Keratinocyte (primary cell): ENCODE data around the gene AJM1. TPM values are rescaled to one million over a fixed set of nuclear protein-coding genes. Genes with fewer than 3 reads are reported as not detected.

Experiments used
- DNase-seq: peaks from one replicate; pipeline ENCODE4 v3.0.0-alpha.2; 2011; ENCODE audit warnings: low read depth, missing footprints, low spot score
- FAIRE-seq: peaks from 2 replicates; lab custom pipeline; 2011; peaks lifted over from hg19 to GRCh38; lab: Jason Lieb, UNC
- H2AFZ ChIP-seq: 2 replicates; pipeline ENCODE4 v1.6.0; 2012; ENCODE audit warnings: low read length, control low read depth, inconsistent platforms; ENCODE audit not compliant: control insufficient read depth
- H3K27ac ChIP-seq: 2 replicates; pipeline ENCODE4 v1.5.1; 2011; ENCODE audit warnings: low read length; ENCODE audit not compliant: control insufficient read depth, insufficient read depth
- H3K27me3 ChIP-seq: 3 replicates; pipeline ENCODE4 v1.6.0; 2011; ENCODE audit warnings: low read length; ENCODE audit not compliant: control insufficient read depth, insufficient read depth; ENCODE audit errors: extremely low read depth
- H3K36me3 ChIP-seq, 2 experiments: 2 replicates in 1 of 2; 3 replicates in 1 of 2; pipeline ENCODE4 v1.5.1; 2011; ENCODE audit warnings: low read length in 2 of 2, mild to moderate bottlenecking in 1 of 2; ENCODE audit not compliant: control insufficient read depth in 2 of 2, insufficient read depth in 2 of 2; ENCODE audit errors: extremely low read depth in 1 of 2
- H3K4me1 ChIP-seq: 3 replicates; pipeline ENCODE4 v1.5.1; 2011; ENCODE audit warnings: low read length; ENCODE audit not compliant: control insufficient read depth, insufficient read depth; ENCODE audit errors: extremely low read depth
- H3K4me2 ChIP-seq: 3 replicates; pipeline ENCODE4 v1.6.0; 2011; ENCODE audit warnings: low read depth, low read length; ENCODE audit not compliant: control insufficient read depth, insufficient read depth; ENCODE audit errors: extremely low read depth
- H3K4me3 ChIP-seq, 3 experiments: fragments of 200-600 bp in 1 of 3; sonication (generic) in 1 of 3; 2 replicates in 2 of 3; 3 replicates in 1 of 3; pipeline ENCODE4 v1.5.1; 2011 to 2016; ENCODE audit warnings: low read length in 3 of 3, mild to moderate bottlenecking in 3 of 3, control low read depth in 2 of 3, inconsistent platforms in 1 of 3, low read depth in 1 of 3, mixed read lengths in 1 of 3, mixed run types in 1 of 3, moderate library complexity in 1 of 3; ENCODE audit not compliant: control insufficient read depth in 2 of 3, insufficient read depth in 2 of 3; ENCODE audit errors: extremely low read depth in 1 of 3
- H3K79me2 ChIP-seq: 2 replicates; pipeline ENCODE4 v1.6.0; 2012; ENCODE audit warnings: low read length; ENCODE audit not compliant: control insufficient read depth, insufficient read depth
- H3K9ac ChIP-seq: 3 replicates; pipeline ENCODE4 v1.6.0; 2011; ENCODE audit warnings: low read length; ENCODE audit not compliant: control insufficient read depth, insufficient read depth; ENCODE audit errors: extremely low read depth
- H3K9me1 ChIP-seq: 3 replicates; pipeline ENCODE4 v1.6.0; 2011; ENCODE audit warnings: low read length; ENCODE audit not compliant: control insufficient read depth, insufficient read depth; ENCODE audit errors: extremely low read depth
- H3K9me3 ChIP-seq: 2 replicates; pipeline ENCODE4 v1.5.1; 2012; ENCODE audit warnings: low read depth, low read length; ENCODE audit not compliant: control insufficient read depth
- H4K20me1 ChIP-seq: 3 replicates; pipeline ENCODE4 v1.6.0; 2011; ENCODE audit warnings: low read length; ENCODE audit not compliant: control insufficient read depth, insufficient read depth; ENCODE audit errors: extremely low read depth
- CTCF ChIP-seq, 3 experiments: IDR thresholded peaks in 1 of 3; conservative IDR thresholded peaks in 1 of 3; optimal IDR thresholded peaks in 1 of 3; 2 replicates in 2 of 3; 3 replicates in 1 of 3; pipeline versions ENCODE3 to v1.5.1; 2011; ENCODE audit warnings: low read length in 3 of 3, mild to moderate bottlenecking in 3 of 3, moderate library complexity in 2 of 3, control low read depth in 1 of 3, inconsistent platforms in 1 of 3; ENCODE audit not compliant: insufficient read depth in 2 of 3; ENCODE audit errors: extremely low read depth in 1 of 3
- EZH2 ChIP-seq: IDR thresholded peaks from one replicate; pipeline ENCODE4 v1.6.1; 2012; ENCODE audit warnings: inconsistent platforms, mild to moderate bottlenecking, low read length, moderate library complexity
- dilution Hi-C: fragments of 300-500 bp; cut with MboI; formaldehyde crosslinking; loops from one replicate; pipeline ENCODE4 v1.7.0; 2020; ENCODE audit warnings: low sequenced_read_pairs; ENCODE audit not compliant: extremely low pct_ligation_motif_present
- polyA plus RNA-seq, 5 experiments: library from polyadenylated mRNA; depleted of rRNA in 3 of 5; stranded (reverse) in 3 of 5; stranded (forward) in 1 of 5; unstranded in 1 of 5; fragments of >200 nt; gene quantifications; 1 replicate in 1 of 5; 2 replicates in 3 of 5; 3 replicates in 1 of 5; pipeline versions ENCODE4 v1.2.1 to v1.2.3, GENCODE V29; 2011 to 2012; ENCODE audit warnings: missing spikeins in 2 of 5, low read depth in 1 of 5, low replicate concordance in 1 of 5

The AJM1 gene
- polyA plus RNA-seq, 1 donor (not counting 4 experiments of a cell fraction or from before 2014, with no cell fraction given): 0.12 TPM

- Histone ChIP-seq H3K9me3 (no peaks in the 10 kb centered on the region), H3K79me2 (no peaks in the 10 kb centered on the region), H3K4me1 (peaks cover 3% of the 10 kb centered on the region), H3K9me1 (no peaks in the 10 kb centered on the region), H3K27me3 (no peaks in the 10 kb centered on the region), H4K20me1 (no peaks in the 10 kb centered on the region), H3K9ac (no peak overlapping the region), H3K4me2 (no peak overlapping the region), H2AFZ (no peak overlapping the region), H3K4me3 (no peak overlapping the region), H3K36me3 (peaks cover 3 to 13% of the 10 kb centered on the region in 2 experiments), H3K27ac (no peak overlapping the region)
- FAIRE-seq (no peak), DNase-seq (no peak)
- TF ChIP-seq CTCF (optimal IDR thresholded peaks at IDR 0.05 in 1 of 3, IDR thresholded peaks at IDR 0.05 in 1 of 3, conservative IDR thresholded peaks at IDR 0.05 in 1 of 3; ENCODE audit: extremely low read depth in 1 of 3, insufficient read depth in 2 of 3, low read length in 3 of 3) (no peak), EZH2 (no peak)
- dilution Hi-C loops: no loop called here
These were observed 13.3 kb downstream of the AJM1 start for GRCh38 chr9:136855461-136856078.

- TF ChIP-seq CTCF (optimal IDR thresholded peaks at IDR 0.05 in 1 of 3, IDR thresholded peaks at IDR 0.05 in 1 of 3, conservative IDR thresholded peaks at IDR 0.05 in 1 of 3; ENCODE audit: extremely low read depth in 1 of 3, insufficient read depth in 2 of 3, low read length in 3 of 3): no peak
- no peak for TF ChIP-seq EZH2
- H3K4me2 ChIP-seq: no peak overlapping the region
- no peak overlapping the region for H3K9ac ChIP-seq
- no peaks in the 10 kb centered on the region for H3K79me2 ChIP-seq
- no peak overlapping the region for H3K27ac ChIP-seq
- DNase-seq (no peak), FAIRE-seq (no peak)
- H3K36me3 ChIP-seq: peaks cover 5 to 11% of the 10 kb centered on the region in 2 experiments
- H3K27me3 ChIP-seq: no peaks in the 10 kb centered on the region
- H4K20me1 ChIP-seq: no peaks in the 10 kb centered on the region
- H2AFZ ChIP-seq: no peak overlapping the region
- no peaks in the 10 kb centered on the region for H3K9me3 ChIP-seq
- no peak overlapping the region for H3K4me3 ChIP-seq
- H3K9me1 ChIP-seq: no peaks in the 10 kb centered on the region
- H3K4me1 ChIP-seq: peaks cover 3% of the 10 kb centered on the region
- dilution Hi-C loops: no loop called here
These were observed 13.8 kb downstream of the AJM1 start for GRCh38 chr9:136856079-136856476.
